GM18951 (cell line): ENCODE measurements around the gene HIVEP2.
"Not testable (repeated sequence)": the region's sequence is repeated elsewhere in the genome, so short reads cannot be mapped to it uniquely, and the experiment has no call there.

Source experiments
- POLR2A ChIP-seq: IDR thresholded peaks from 4 replicates; pipeline ENCODE4 v1.6.1; 2011; ENCODE audit warnings: mild to moderate bottlenecking; ENCODE audit not compliant: insufficient read length, insufficient read depth; ENCODE audit errors: extremely low read depth
- in situ Hi-C: fragments of 300-500 bp; cut with MboI; formaldehyde crosslinking; loops from one replicate; pipeline ENCODE4 v1.12.0; 2022; ENCODE audit warnings: low sequenced_read_pairs, mixed read lengths, inconsistent platforms; ENCODE audit not compliant: unreplicated experiment

The HIVEP2 gene, protein sequence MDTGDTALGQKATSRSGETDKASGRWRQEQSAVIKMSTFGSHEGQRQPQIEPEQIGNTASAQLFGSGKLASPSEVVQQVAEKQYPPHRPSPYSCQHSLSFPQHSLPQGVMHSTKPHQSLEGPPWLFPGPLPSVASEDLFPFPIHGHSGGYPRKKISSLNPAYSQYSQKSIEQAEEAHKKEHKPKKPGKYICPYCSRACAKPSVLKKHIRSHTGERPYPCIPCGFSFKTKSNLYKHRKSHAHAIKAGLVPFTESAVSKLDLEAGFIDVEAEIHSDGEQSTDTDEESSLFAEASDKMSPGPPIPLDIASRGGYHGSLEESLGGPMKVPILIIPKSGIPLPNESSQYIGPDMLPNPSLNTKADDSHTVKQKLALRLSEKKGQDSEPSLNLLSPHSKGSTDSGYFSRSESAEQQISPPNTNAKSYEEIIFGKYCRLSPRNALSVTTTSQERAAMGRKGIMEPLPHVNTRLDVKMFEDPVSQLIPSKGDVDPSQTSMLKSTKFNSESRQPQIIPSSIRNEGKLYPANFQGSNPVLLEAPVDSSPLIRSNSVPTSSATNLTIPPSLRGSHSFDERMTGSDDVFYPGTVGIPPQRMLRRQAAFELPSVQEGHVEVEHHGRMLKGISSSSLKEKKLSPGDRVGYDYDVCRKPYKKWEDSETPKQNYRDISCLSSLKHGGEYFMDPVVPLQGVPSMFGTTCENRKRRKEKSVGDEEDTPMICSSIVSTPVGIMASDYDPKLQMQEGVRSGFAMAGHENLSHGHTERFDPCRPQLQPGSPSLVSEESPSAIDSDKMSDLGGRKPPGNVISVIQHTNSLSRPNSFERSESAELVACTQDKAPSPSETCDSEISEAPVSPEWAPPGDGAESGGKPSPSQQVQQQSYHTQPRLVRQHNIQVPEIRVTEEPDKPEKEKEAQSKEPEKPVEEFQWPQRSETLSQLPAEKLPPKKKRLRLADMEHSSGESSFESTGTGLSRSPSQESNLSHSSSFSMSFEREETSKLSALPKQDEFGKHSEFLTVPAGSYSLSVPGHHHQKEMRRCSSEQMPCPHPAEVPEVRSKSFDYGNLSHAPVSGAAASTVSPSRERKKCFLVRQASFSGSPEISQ (N-terminal part only)

GRCh38 chr6:142945049-142945445 lies at the start of gene HIVEP2:
Gene HIVEP2 (minus strand): TSS chr6:142945176. CDS start chr6:142774738, 170,438 bp downstream.
- in situ Hi-C loops = no loop called here
- peak; percentile 55 for TF ChIP-seq POLR2A

DNA sequence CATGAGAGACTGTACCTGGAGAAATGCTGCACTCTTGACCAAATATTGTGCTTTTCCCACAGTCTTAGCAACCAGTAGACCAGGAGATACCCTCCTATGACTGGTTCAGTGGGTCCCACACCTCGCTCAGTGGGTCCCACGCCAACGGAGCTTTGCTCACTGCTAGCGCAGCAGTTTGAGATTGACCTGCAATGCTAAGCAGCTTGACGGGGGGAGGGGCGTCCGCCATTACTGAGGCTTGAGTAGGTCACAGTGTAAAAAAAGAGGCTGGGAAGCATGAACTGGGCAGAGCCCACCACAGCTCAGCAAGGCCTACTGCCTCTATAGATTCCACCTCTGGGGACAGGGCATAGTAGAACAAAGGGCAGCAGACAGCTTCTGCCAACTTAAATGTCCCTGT lies 49.0 kb upstream of the HIVEP2 start:
- TF ChIP-seq POLR2A = no peak
- in situ Hi-C loops = no loop called here

- in situ Hi-C loops = no loop called here
- TF ChIP-seq POLR2A = no peak
These were observed 42.5 kb upstream of the HIVEP2 start for GRCh38 chr6:142987490-142987889.

DNA sequence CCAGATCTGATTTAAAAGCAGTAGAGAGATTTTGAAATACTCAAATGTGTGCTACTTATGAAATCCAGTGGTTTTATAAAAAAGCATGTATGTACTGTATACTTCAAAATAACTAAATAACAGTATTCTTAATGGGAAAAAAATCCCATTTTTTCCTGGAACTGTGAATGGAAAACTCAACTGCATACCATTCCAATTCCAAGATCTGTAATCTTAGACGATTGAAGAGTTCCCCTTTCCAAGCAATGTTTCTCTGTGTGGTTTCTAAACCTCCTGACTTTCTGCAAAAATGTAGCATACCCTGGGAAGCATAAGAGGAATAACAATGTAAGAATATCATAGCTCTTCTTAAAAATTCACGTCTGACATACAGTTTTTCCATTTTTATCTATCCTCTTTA lies 40.3 kb upstream of the HIVEP2 start:
- in situ Hi-C loops = no loop called here
- no peak for TF ChIP-seq POLR2A

DNA sequence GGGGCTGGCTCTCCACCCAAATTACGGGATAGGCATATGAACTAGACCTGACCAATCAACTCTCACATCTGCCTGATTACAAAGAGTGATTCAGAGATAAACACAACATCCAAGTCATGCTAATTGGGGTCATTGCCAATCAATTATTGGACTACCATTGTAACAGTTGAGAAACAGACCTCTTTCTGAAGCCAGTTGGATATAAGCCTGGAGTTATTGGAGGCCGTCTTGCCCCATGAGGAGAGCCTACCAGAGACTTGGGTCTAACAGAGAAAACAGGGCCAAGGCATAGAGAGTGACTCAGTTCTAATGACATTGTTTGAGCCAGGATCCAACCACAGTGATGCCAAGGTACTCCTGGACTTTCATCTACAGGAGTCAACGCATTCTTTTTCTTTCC lies 39.4 kb upstream of the HIVEP2 start:
- in situ Hi-C loops = no loop called here
- TF ChIP-seq POLR2A = no peak

DNA sequence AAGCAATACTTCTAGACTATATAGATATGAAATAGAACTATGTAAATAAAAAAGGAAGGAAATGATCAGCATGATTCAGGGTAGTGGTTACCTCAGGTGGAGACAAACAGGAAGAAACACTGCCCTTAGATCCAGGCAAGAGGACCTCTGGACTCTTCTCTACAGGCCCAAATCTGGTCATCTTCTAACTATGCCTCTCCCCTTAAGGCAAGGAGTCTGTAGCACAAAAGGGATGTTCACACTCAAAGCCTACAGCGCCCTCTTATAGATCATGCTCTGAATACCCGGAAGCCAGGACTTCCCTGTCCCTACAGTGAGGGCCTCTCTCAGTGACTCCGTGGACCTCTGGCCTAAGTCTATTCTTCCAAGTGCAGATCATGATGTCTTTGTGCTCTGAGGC lies 30.4 kb upstream of the HIVEP2 start:
- in situ Hi-C loops = no loop called here
- no peak for TF ChIP-seq POLR2A

- in situ Hi-C loops = not testable (repeated sequence)
These were observed 26.0 kb upstream of the HIVEP2 start for GRCh38 chr6:142970941-142971340.

- TF ChIP-seq POLR2A = no peak
- in situ Hi-C loops = no loop called here
These were observed 23.6 kb upstream of the HIVEP2 start for GRCh38 chr6:142968601-142969000.

DNA sequence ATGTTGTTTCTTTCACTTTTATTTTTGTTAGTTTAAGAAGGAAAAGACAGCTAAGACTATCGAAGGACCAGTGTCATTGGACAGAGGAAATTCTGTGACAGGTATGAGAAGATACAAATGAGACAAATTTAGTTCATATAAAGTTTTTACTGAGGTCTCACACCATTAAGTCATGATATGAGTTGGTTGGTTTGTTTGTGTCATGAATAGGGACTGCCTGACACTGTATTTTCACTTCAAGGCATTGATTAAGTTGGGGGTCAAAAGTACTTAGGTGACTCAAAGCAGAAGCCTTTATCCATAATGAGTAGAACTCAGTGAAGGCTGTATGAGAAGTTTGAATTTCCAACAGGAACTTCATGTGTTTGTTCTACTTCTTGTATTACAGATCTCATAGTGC lies 21.3 kb upstream of the HIVEP2 start:
- no peak for TF ChIP-seq POLR2A
- in situ Hi-C loops = no loop called here

GRCh38 chr6:142965164-142965563 lies 20.2 kb upstream of the HIVEP2 start:
- TF ChIP-seq POLR2A = no peak
- in situ Hi-C loops = no loop called here

DNA sequence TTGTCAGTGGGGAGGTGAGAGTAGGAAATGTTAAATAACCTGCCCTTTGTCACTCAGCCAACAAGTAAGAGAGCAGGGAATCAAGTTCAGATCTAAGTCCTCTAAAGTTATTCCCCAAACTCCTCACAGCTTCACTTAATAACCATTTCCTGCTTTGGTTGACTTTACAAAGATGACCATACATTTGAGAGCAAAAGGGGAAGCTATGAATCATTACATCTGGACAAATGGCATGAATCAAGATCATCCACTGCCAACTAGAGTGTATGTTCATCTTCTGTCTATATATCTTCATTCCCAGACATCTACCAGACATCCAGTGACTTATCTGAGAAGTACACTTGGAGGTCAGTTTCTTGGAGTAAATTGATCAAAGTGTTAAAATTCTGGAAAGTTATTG lies 15.1 kb upstream of the HIVEP2 start:
- no peak for TF ChIP-seq POLR2A
- in situ Hi-C loops = no loop called here

DNA sequence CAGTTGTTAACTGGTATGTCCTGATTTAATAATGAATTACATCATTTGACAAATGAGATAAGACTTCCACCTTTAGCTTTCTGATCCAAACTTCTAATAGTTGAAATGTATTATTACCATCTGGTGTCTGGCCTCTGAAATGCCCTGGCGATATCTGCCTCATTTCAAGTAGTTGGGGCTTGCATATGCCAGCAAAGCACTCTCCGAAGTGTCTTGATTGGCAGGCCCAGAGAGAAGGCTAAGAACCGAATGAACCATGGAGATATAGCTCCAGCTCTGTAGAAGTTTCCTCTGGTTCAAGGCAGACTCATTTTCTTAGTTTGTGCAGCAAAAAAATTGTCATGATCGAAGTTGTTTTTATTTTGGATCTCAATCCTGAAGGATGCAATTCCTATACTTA lies 13.4 kb upstream of the HIVEP2 start:
- in situ Hi-C loops = no loop called here
- TF ChIP-seq POLR2A = no peak

DNA sequence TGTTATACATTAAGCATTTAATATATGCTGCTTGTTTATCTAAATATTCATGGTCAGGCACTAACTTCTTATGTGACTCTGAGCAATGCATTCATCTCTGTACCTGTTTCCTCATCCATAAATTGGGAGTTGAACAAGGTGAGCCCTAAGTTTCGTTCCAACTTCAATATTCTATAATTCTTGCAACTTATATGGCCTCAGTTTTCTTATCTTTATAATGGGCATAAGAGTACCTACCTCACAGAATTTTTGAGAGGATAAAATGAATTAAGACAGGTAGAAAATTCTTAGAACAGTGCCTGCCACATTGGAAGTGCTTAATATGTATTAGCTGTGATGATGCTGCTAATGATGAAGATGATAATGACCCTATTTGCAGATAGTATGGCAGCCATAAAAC lies 11.8 kb upstream of the HIVEP2 start:
- no peak for TF ChIP-seq POLR2A
- in situ Hi-C loops = no loop called here
